Fibroblast of pulmonary artery (primary cell): ENCODE measurements around the gene PPP2R5C.

Experiments used
- DNase-seq: peaks from one replicate; pipeline ENCODE4 v3.0.0-alpha.2; 2010; ENCODE audit warnings: low read depth
- H3K4me3 ChIP-seq: replicated peaks from 2 replicates; pipeline ENCODE4 v1.5.1; 2011; ENCODE audit warnings: low read depth, mild to moderate bottlenecking, control low read depth, low read length, moderate library complexity
- CTCF ChIP-seq: IDR thresholded peaks from 2 replicates; pipeline ENCODE4 v1.5.1; 2011; ENCODE audit warnings: mild to moderate bottlenecking, control low read depth, low read length, inconsistent platforms; ENCODE audit errors: missing control alignments

Gene PPP2R5C

GRCh38 chr14:101770183-101770582 lies 8.7 kb downstream of the PPP2R5C start:
- DNase-seq: no peak
- TF ChIP-seq CTCF: no peak
- H3K4me3 ChIP-seq: no peak overlapping the region

DNA sequence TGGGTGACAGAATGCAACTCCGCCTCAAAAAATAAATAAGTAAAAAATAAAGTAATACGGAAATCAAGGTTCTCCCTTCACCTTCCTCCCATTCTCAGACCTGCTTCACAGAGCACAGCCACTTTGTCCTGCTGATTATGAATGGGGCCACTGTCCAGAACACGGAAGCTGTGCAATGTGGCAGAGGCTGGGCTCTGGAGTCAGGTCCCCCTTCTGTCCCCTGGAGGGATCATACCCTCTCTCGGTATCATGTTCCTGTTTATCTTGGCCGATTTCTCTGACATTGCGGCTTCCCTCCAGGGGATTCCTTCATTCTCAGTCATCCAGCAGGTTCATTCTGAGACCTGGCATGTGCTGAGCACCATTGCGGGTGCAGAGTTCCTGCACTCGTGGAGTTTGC lies 11.3 kb downstream of the PPP2R5C start:
- no peak for DNase-seq
- TF ChIP-seq CTCF: no peak
- H3K4me3 ChIP-seq: no peak overlapping the region

- TF ChIP-seq CTCF: no peak
- no peak overlapping the region for H3K4me3 ChIP-seq
- DNase-seq: no peak
Observed at GRCh38 chr14:101773378-101773777, 11.9 kb downstream of the PPP2R5C start.

DNA sequence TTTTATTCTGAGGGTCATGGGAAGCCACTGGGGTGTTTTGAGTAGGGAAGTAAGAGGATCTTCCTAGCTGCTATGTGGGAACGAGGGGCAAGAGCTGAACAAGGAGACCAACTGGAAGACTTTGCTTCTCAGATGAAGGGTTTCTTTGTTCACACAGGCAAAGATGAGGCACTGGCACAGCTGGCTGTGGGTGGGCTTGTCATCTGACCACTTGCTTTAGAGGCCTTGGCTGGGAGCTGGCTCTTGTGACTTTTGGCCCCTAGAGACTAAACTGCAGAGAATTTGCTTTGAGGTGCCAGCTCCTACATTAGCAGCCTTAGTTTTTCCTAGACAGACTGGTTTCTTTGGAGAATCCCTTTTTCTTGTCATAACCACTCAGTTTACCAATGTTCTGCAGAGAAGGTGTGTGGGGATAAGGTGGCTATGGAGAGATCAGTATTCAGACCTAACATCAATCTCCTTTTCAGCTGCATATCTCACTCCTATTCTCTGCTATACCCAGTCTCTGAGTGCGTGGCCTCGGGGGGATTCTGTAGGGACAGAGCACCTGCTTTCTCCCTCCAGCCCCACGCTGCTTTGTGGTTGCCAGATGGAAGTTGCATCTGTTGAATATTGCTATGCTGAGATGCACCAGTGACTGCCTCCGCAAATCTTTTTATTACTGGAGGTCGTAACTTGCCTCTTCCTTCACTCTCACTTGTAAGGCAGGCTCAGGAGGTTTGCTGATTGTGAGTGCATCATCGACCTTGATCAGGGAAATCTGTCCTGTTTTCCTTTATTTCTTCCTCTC lies 12.7 kb downstream of the PPP2R5C start:
- no peak for TF ChIP-seq CTCF
- no peak overlapping the region for H3K4me3 ChIP-seq
- no peak for DNase-seq

- H3K4me3 ChIP-seq: no peak overlapping the region
- no peak for TF ChIP-seq CTCF
- no peak for DNase-seq
Observed at GRCh38 chr14:101774814-101775213, 13.3 kb downstream of the PPP2R5C start.

DNA sequence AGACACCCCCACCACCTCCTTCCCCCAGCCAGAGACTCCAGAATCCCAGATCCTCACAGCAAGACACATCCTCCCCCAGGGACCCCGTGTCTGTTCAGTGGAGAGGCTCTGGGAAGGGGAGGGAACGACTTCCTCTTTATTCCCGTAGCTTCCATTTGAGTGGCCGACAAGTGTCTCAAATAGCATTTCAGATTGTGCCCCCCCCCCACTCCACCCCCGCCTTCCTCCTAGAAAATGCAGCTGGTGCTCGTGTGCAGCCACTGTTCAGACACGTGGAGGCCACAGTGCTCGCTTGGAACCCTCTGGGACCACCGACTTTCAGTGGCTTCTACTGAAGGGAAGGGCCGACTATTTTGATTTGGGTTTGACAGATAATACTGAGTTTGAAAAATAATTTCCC lies 14.3 kb downstream of the PPP2R5C start:
- DNase-seq: no peak
- H3K4me3 ChIP-seq: no peak overlapping the region

More for the DNA sequence above, 14.3 kb downstream of the PPP2R5C start:
- TF ChIP-seq CTCF: no peak
